ENCODE data around the gene HSD3B1.

HSD3B1 gene

DNA sequence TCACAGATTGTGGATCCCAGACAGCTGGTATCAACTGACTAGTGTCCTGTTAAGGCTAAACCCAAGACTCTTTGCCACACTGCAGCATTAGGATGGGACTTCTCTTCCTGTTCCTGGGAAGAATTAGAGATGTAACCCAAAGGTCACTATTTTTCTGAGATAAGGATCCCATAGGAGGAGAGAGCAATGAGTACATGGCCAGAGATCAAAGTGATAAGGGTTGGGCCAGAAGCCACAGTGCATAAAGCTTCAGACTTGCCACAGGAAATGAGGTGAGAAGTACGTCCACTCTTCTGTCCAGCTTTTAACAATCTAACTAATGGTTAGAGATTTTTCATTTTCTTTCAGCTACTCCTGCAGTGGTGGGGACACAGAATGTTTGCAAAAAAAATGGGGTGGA is at the start of gene HSD3B1:
Gene HSD3B1, plus strand, starts transcription at position 270 of the 400 bp plus-strand sequence. CDS start 267 bp downstream, outside the sequence.
- DNase-seq (ENCODE audit: low spot score), result no peak

DNA sequence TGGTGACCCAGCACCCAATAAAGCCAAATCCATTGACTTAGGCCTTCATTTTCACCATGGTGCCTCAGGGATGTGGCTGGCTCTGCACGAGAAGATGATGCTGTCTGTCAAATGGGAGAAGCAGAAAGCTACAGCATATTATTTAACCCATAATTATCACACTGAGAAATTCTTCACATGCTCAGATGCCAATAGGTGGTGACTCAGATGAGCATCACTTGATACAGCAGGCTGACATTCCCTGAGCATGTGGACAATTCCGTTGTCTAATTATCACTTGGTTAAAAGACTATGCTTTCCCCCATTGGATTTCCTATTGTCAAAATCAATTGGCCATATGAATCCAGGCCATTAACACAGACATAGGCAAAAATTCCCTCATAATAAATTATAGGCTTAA is 44.0 kb upstream of the HSD3B1 start:
- DNase-seq (ENCODE audit: low spot score), result no peak

DNA sequence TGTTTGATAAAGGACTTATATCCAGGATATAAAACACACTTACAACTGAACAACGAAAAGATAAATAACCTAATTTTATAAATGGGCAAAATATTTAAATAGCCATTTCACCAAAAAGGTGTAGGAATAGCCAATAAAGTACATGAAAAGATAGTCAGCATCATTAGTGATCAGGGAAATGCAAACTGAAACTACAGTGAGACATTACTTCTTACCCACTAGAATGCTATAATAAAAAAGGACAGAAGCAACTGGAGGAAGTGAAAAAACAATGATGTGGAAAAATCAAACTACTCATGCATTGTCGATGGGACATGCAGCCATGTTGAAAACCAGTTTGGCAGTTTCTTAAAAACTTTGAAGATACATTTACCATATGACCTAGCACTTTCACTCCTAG is 43.4 kb upstream of the HSD3B1 start:
- no peak for DNase-seq (ENCODE audit: low spot score)

DNA sequence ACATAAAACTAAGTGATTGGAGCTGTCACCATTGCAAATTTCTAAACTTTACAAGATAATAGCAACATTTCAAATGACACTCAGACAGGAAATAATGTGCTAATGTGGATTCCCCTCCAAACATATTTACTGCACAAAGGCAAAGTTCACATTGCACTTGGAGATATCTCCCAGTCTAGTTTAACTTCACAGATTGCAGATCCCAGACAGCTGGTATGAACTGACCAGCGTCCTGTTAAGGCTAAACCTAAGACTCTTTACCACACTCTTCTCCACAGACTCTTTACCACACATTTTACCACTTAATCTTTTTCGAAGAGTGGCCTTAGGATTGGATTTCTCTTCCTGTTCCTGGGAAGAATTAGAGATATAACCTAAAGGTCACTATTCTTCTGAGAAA is 40.6 kb upstream of the HSD3B1 start:
- DNase-seq (ENCODE audit: low spot score), result no peak

GRCh38 chr1:119467219-119467618 is 39.8 kb upstream of the HSD3B1 start:
- no peak for DNase-seq (ENCODE audit: low spot score)

- DNase-seq (ENCODE audit: low spot score), result no peak
Measured at GRCh38 chr1:119467857-119468668, 38.9 kb upstream of the HSD3B1 start.

GRCh38 chr1:119469741-119470140 is 37.3 kb upstream of the HSD3B1 start:
- DNase-seq (ENCODE audit: low spot score), result no peak

- DNase-seq (ENCODE audit: low spot score), result no peak
Measured at GRCh38 chr1:119470377-119470776, 36.6 kb upstream of the HSD3B1 start.

DNA sequence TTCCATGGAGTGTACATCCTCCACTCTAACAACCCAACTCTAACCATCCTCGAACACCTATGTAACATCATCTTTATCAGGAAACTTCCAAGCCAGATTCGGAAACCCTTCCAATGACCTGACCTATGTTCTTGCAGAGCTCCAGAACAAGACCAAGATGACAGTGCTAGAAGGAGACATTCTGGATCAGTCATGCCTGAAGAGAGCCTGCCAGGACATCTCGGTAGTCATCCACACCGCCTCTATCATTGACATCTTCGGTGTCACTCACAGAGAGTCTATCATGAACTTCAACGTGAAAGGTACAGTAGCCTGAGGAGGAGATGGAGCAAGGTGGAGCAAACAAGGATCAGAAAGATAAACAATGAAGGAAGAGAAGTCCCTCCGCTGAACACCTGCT is 36.1 kb upstream of the HSD3B1 start:
- DNase-seq (ENCODE audit: low spot score), result no peak

DNA sequence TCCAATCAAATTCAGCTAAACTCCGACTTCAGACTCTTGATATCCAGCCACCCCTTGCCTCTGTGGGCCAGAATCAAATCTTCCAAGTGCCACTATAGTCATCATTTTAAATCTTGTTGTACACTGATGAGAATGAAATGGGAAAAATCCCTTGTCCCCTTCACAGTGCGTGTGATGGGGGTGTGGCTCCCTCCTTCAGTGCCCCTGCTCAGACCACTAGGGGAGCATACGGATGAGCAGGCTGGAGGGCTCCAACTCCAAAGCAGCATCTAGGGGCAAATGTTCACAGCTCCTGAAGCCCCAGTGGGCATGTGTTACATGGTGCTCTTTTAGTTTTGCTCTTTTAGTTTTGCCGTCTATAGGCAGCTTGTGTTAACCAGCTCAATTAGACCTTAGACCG is 35.4 kb upstream of the HSD3B1 start:
- no peak for DNase-seq (ENCODE audit: low spot score)

DNA sequence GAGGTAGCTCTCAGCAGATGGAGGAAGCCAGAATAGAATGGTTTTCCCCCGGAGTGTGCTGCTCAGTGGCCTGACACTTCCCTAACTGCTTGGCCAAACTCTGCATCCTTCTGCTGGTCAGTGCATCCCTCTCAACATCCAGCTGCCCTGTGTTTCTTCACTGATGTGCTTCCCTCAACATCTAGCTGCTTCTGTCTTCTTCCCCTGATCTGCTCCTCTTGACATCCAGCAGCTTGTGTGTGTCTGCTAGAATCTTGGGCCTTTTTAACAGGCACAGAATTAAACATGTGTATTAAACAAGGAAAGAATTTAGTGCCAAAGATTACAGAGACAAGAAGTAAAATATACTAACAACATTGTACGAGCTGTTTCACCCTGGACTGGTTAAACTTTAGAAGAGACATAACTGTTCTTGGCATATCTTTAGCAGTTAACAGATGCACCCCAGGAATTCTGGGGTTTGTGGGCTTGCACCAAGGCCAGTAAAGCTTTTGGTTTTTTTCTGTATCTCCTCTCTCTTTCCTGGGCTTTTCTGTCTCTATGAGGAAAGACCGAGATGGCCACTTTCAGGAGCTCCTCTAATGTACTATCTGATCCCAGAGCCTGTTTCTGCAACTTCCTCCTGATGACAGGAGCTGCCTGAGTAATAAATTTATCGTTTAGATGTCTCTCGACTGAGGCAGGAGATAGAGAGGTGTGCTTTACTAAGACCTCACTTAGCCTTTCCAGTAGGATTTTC is 34.8 kb upstream of the HSD3B1 start:
- no peak for DNase-seq (ENCODE audit: low spot score)

- DNase-seq (ENCODE audit: low spot score), result no peak
Measured at GRCh38 chr1:119472819-119473175, 34.2 kb upstream of the HSD3B1 start.

DNA sequence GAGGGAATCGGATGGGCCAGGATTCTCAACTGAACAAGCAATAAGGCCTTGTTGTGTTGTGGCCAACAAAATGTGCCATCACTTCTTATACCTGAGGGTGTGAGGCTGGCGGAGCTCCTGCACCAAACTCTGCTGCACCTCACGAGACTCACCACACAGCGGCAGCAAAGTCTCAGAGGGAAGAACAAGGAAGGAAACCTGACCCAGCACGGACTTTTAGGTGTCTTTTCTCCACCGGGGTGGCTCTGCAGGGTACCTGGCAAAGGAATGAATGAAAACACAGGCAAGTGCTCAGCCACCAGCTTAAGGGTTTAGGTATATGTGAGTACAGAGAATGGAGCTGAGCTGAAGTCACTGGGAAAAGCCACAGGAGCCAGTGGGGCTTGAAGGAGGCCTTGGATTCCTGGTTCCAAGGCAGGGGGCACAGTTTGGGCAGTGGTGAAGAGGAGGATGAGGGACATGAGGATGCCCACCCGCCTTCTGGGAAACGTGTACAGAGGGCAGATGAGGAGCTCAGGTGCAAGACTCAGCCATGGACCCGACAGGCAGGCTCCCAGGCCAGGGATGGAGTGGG is 31.1 kb upstream of the HSD3B1 start:
- DNase-seq (ENCODE audit: low spot score), result peak; percentile 57

DNA sequence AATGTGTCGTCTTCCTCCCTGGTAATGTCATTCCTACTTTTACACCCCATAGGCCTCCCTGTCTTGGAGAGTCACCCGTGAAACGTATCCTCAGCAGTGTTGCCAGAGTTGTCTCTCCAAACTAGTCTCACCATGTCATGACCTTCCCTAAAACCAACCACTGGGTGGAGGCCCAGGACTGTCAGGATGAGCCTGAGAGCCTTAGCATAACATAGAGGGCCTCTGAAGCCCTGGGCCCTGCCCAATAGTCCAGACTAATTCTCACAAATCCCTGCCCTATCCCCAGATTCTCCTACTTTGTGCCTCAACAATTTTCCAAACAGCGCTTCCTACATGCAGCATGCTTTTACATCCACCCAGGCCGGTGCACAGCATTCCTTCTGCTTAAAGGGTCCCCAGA is 29.3 kb upstream of the HSD3B1 start:
- no peak for DNase-seq (ENCODE audit: low spot score)

- DNase-seq (ENCODE audit: low spot score), result no peak
Measured at GRCh38 chr1:119480175-119480574, 26.8 kb upstream of the HSD3B1 start.

DNA sequence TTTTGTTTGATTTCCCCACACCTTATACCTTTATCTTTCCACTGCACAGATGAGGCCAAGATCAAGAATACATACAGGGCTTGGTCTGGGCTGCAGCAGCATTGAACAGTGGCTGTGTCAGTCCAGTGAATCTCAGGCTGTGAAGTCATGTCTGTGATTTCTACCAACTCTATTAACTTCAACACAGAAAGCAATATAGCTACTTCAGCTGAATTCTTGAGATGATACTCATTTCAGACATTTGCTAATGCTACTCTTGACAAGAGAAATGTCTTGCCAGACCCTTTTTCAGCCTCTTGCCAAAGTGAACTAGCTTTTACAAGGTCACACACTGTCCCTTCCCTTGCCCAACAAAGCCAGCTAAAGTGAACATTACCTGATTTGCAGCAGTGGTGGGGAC is 25.1 kb upstream of the HSD3B1 start:
- no peak for DNase-seq (ENCODE audit: low spot score)

- no peak for DNase-seq (ENCODE audit: low spot score)
Measured at GRCh38 chr1:119482517-119483425, 24.2 kb upstream of the HSD3B1 start.

DNA sequence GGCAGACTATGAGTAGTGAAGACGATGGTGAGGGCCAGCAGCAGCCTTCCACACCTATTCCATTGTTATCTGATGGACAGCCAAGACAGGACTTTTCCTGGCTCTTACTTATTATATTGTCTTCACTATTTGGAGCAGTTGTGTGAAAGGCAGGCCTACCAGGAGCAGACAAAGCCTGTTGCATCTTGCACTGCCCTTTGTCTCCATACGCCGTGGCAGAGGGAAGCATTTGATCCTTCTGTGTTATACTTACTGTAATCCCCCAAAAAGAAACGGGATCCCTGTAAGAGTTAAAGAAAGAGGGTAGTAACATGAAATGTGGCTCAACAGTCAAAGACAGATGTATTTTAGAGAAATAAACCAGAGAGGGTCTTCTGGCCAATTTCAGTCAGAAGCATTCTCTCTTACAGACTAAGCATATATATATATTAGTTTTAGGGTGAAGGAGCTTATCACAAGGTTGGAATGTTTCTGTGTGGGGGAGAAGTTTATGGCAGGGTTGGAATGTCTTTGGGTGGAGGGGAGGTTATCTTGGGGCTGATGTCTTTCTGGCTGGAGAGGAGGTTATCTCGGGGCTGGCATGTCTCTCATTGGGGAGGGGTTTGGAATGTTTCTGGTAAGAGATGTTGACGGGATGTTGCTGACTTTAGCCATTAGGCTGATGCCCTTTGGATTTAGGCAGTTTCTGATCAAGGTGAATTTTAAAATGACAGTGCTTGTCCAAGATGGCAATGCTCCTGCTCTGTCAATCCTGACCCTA is 23.4 kb upstream of the HSD3B1 start:
- DNase-seq (ENCODE audit: low spot score), result no peak

- no peak for DNase-seq (ENCODE audit: low spot score)
Measured at GRCh38 chr1:119485201-119485600, 21.8 kb upstream of the HSD3B1 start.

GRCh38 chr1:119488216-119488615 is 18.8 kb upstream of the HSD3B1 start:
- no peak for DNase-seq (ENCODE audit: low spot score)

DNA sequence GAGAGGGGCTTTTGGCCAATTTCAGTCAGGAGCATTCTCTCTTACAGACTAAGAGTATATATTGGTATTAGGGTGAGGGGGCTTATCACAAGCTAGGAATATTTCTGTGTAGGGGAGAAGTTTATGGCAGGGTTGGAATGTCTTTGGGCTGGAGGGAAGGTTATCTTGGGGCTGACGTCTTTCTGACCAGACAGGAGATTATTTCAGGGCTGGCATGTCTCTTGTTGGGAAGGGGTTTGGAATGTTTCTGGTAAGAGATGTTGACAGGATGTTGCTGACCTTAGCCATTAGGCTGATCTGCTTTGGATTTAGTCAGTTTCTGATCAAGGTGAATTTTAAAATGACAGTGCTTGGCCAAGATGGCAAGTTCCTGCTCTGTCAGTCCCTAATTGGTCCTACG is 17.8 kb upstream of the HSD3B1 start:
- no peak for DNase-seq (ENCODE audit: low spot score)
